ENCODE measurements around the gene MEX3B. TPM values are rescaled to one million over a fixed set of nuclear protein-coding genes. Genes with fewer than 3 reads are reported as not detected.

Gene MEX3B
- total RNA-seq, 4 donors from 2014 or later: 0.13 to 1.6 (median 1.2) TPM

DNA sequence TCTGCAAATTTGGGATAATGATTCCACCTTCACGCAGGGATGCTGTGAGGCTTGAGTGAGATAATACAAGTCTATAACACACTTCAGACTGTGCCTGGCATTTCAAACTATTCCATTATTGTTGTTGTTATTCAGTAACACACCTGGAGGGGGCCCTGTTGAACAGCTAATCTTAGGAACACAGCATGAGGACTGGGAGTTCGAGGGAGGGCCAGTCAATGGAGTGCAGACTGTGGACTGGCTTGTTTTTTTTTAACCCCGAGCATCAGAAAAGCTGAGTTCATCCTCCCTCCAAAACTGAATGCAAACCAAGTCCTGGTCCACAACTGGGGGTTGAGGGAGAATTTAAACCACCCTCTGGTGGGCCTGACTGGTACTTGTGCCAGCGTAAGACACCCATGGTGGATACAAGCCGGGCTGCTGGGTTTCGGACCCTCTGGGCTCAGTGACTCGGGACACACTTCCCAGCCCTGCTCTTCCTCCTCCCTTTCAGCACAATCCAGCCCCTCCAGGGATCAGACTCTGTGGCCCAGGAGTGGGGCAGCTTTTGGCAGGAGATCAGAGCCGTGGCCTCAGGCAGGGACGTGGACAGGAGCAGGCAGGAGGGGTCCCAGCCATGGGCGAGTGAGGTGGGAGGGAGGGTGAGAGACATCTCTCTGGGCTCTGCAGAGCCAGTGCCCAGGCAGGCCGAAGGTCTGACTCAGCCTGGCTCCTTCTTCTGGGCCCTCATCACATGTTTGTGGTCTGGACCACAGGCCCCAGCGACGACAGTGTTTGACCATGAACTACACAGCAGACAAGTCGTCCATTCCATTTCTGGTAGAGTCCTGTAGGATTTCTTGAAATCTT is 36.3 kb upstream of the MEX3B start:
- WGBS, 2 donors: 72 to 78% methylated on average over 13 to 14 of the region's 14 CpGs
- DNase-seq (ENCODE audit: low spot score in 2 of 2): no peak
- no peak overlapping the region for H3K4me3 ChIP-seq (ENCODE audit: low read depth, poor library complexity, severe bottlenecking)
- intact Hi-C loops (cut with DNase I; ENCODE audit: low total_unique reads): no loop called here
- TF ChIP-seq POLR2A (IDR thresholded peaks at IDR 0.05): no peak
- TF ChIP-seq, protein P1, sequence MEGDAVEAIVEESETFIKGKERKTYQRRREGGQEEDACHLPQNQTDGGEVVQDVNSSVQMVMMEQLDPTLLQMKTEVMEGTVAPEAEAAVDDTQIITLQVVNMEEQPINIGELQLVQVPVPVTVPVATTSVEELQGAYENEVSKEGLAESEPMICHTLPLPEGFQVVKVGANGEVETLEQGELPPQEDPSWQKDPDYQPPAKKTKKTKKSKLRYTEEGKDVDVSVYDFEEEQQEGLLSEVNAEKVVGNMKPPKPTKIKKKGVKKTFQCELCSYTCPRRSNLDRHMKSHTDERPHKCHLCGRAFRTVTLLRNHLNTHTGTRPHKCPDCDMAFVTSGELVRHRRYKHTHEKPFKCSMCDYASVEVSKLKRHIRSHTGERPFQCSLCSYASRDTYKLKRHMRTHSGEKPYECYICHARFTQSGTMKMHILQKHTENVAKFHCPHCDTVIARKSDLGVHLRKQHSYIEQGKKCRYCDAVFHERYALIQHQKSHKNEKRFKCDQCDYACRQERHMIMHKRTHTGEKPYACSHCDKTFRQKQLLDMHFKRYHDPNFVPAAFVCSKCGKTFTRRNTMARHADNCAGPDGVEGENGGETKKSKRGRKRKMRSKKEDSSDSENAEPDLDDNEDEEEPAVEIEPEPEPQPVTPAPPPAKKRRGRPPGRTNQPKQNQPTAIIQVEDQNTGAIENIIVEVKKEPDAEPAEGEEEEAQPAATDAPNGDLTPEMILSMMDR (IDR thresholded peaks at IDR 0.05): no peak

DNA sequence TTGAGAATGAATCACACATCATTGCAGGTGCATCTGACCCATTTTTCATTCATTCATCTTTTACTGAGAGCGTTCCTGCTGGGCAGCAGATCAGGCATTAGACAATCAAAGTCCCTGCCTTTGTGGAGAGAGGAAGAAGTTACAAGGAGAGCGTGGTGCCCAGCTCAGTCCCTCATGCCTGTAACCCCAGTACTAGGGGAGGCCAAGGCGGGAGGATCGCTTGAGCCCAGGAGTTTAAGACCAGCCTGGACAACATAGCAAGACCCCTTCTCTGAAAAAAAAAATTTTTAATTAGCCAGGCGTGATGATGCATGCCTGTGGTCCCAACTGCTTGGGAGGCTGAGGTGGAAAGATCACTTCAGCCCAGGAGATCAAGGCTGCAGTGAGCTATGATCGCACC is 35.0 kb upstream of the MEX3B start:
- intact Hi-C loops (cut with DNase I; ENCODE audit: low total_unique reads): no loop called here

DNA sequence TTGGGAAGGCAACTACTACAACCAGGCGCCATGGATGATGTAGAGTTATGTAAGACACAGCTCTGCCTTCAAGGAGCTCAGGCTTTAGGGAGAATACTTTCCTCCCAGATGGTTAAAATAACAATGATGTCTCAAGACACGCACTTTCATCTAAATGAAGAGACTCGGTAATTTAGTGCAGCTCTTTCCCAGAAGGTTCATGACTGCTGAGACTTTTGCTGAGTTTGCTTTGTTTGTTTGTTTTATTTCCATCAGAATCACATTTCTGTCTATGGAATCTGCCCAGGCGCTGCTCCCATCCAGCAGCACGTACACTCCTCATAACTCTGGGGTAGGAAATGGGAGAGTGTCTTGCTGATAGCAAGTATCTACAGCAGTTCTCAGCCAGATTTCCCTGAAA is 33.9 kb upstream of the MEX3B start:
- intact Hi-C loops (cut with DNase I; ENCODE audit: low total_unique reads): no loop called here
- 55% methylated on average over 5 of the region's 5 CpGs for WGBS, 2 donors
- no peak overlapping the region for H3K4me3 ChIP-seq (ENCODE audit: low read depth, poor library complexity, severe bottlenecking)
- TF ChIP-seq, protein P1 (IDR thresholded peaks at IDR 0.05): no peak
- no peak for DNase-seq (ENCODE audit: low spot score in 2 of 2)

More for the DNA sequence above, 35.0 kb upstream of the MEX3B start:
- DNase-seq (ENCODE audit: low spot score in 2 of 2): no peak
- no peak overlapping the region for H3K4me3 ChIP-seq (ENCODE audit: low read depth, poor library complexity, severe bottlenecking)
- TF ChIP-seq, protein P1 (IDR thresholded peaks at IDR 0.05): no peak
- TF ChIP-seq POLR2A (IDR thresholded peaks at IDR 0.05): no peak
- 94 to 95% methylated on average over 6 of the region's 6 CpGs for WGBS, 2 donors

DNA sequence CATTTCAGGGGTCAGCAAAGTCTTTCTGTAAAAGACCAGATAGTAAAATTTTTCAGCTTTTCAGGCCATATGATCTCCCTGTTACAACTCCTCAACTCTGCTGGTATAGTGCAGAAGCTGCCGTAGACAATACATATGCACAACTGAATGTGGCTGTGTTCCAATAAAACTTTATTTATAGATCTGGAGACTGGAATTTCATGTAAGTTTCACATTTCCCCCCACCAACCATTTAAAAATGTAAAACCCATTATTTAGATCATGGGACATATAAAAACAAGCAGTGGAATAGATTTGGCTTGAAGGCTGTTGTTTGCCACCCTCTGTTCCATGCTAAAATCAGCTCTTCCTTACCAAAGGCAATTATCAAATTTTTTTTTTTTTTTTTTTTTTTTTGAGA is 28.8 kb upstream of the MEX3B start:
- intact Hi-C loops (cut with DNase I; ENCODE audit: low total_unique reads): no loop called here
- H3K4me3 ChIP-seq (ENCODE audit: low read depth, poor library complexity, severe bottlenecking): no peak overlapping the region
- 88 to 94% methylated on average over 1 of the region's 1 CpG for WGBS, 2 donors
- no peak for DNase-seq (ENCODE audit: low spot score in 2 of 2)
- TF ChIP-seq POLR2A (IDR thresholded peaks at IDR 0.05): no peak
- TF ChIP-seq, protein P1 (IDR thresholded peaks at IDR 0.05): no peak

DNA sequence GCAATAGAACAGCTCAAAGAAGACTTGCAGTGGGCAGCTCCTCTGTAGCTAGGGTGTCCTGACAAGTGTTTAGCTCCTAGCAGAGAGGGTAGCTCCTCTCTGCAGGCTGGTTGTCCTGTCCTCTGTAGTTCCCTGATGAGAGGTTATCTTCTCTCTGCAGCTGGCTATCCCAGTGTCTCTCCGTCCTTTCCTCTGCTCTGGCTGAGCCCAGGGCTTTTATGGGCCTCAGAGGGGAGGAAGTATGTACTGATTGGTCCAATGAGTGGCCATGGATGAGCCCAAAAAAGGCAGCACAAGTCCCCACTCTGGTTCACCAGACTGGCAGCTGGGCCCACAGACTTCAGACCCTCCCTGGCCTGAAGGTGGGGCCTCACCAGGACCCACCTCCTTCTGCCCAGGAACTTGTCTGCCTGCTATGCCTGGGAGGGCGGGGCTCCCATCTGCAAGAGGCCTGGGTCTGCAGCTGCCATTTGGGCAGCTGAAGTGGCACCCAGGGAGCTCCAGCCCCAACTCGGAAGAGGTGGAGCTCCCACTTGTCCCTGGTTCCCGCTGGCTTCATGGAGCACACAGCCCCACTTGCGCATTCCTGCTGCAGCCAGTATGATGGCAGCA is 27.2 kb upstream of the MEX3B start:
- TF ChIP-seq, protein P1 (IDR thresholded peaks at IDR 0.05): no peak
- no peak for TF ChIP-seq POLR2A (IDR thresholded peaks at IDR 0.05)
- no peak for DNase-seq (ENCODE audit: low spot score in 2 of 2)
- no peak overlapping the region for H3K4me3 ChIP-seq (ENCODE audit: low read depth, poor library complexity, severe bottlenecking)
- 95 to 98% methylated on average over 5 of the region's 5 CpGs for WGBS, 2 donors
- intact Hi-C loops (cut with DNase I; ENCODE audit: low total_unique reads): no loop called here
